22Rv1 (cell line): Measurements from ENCODE around the gene SERPINB7.

ENCODE experiments used
- ZFX ChIP-seq: fragments of 450-650 bp; IDR thresholded peaks from 2 replicates; pipeline ENCODE4 v1.6.1; 2017; ENCODE audit warnings: antibody characterized with exemption, borderline replicate concordance
- TF ChIP-seq, protein P1 (sequence below): fragments of 450-650 bp; IDR thresholded peaks from 2 replicates; pipeline ENCODE4 v1.5.1; 2017; ENCODE audit warnings: mild to moderate bottlenecking

DNA sequence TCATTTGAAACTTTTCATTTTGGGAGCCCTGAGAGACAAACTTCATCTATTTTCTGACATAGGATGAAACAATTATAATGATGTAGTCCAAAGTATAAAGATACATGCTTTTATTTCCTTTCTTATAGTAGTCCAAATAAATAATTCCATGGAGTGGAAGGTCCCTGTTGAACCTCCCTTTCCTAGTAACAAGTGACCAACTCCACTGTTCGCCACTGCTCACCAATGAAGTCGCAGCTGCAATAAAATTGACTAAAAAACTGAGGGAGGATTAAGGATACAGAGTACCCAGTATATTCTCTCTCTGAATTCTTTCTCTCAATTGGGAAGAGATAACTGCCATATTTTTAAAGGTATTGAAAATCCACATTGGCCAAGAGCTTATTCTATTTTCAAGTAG, 14.1 kb downstream of the SERPINB7 start:
- TF ChIP-seq, protein P1, sequence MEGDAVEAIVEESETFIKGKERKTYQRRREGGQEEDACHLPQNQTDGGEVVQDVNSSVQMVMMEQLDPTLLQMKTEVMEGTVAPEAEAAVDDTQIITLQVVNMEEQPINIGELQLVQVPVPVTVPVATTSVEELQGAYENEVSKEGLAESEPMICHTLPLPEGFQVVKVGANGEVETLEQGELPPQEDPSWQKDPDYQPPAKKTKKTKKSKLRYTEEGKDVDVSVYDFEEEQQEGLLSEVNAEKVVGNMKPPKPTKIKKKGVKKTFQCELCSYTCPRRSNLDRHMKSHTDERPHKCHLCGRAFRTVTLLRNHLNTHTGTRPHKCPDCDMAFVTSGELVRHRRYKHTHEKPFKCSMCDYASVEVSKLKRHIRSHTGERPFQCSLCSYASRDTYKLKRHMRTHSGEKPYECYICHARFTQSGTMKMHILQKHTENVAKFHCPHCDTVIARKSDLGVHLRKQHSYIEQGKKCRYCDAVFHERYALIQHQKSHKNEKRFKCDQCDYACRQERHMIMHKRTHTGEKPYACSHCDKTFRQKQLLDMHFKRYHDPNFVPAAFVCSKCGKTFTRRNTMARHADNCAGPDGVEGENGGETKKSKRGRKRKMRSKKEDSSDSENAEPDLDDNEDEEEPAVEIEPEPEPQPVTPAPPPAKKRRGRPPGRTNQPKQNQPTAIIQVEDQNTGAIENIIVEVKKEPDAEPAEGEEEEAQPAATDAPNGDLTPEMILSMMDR, result no peak
- TF ChIP-seq ZFX, result no peak
